Activated naive CD8-positive, alpha-beta T cell treated with anti-CD3 and anti-CD28 coated beads, Interleukin-2, amount 10 ng/mL, durations not matched to agents 7 days and 5 days (primary cell): ENCODE measurements around the gene CXorf49. TPM values are rescaled to one million over a fixed set of nuclear protein-coding genes. Genes with fewer than 3 reads are reported as not detected.
A peak's percentile ranks its signal among the peaks of the same experiment; 100 is the strongest.
"Not testable (repeated sequence)": the region's sequence is repeated elsewhere in the genome, so short reads cannot be mapped to it uniquely, and the experiment has no call there.

Experiments
- ATAC-seq: fragments of 150-1000 bp; cut with Tn5 transposase; one replicate; pipeline ENCODE4 v1.10.0; 2021; ENCODE audit warnings: low read depth, moderate library complexity
- POLR2A ChIA-PET: fragments of 350-600 bp; sonication (Branson Sonifier 250); formaldehyde crosslinking; loops from one replicate; lab custom pipeline; 2021; ENCODE audit warnings: antibody characterized with exemption; lab: Charles Lee
- DNase-seq: peaks from one replicate; pipeline ENCODE4 v3.0.0; 2021
- H3K27ac Mint-ChIP-seq: one replicate; pipeline ENCODE4 v1.8.0; 2022; ENCODE audit warnings: mild to moderate bottlenecking, mixed read lengths
- H3K27me3 Mint-ChIP-seq: one replicate; pipeline ENCODE4 v1.8.0; 2022; ENCODE audit warnings: mild to moderate bottlenecking, moderate library complexity, mixed read lengths
- H3K36me3 Mint-ChIP-seq: one replicate; pipeline ENCODE4 v1.8.0; 2021; ENCODE audit warnings: mild to moderate bottlenecking, mixed read lengths
- H3K4me1 Mint-ChIP-seq: one replicate; pipeline ENCODE4 v1.8.0; 2021; ENCODE audit warnings: mixed read lengths
- H3K4me3 Mint-ChIP-seq: one replicate; pipeline ENCODE4 v1.8.0; 2022; ENCODE audit warnings: mild to moderate bottlenecking, moderate library complexity, mixed read lengths
- H3K9me3 Mint-ChIP-seq: one replicate; pipeline ENCODE4 v1.8.0; 2021; ENCODE audit warnings: mixed read lengths
- total RNA-seq, 2 experiments: library from RNA; stranded (reverse); gene quantifications; one replicate each; pipeline ENCODE4 v1.2.3, GENCODE V29; 2021

The CXorf49 gene
- total RNA-seq, 2 experiments from 2014 or later = not detected

- H3K36me3 Mint-ChIP-seq, H3K27ac Mint-ChIP-seq, H3K4me1 Mint-ChIP-seq, ATAC-seq, DNase-seq, H3K4me3 Mint-ChIP-seq, H3K27me3 Mint-ChIP-seq, POLR2A ChIA-PET, H3K9me3 Mint-ChIP-seq: not testable (repeated sequence)
These were observed 20.4 kb downstream of the CXorf49 start for GRCh38 chrX:71697466-71698298.

GRCh38 chrX:71696641-71697465, 21.2 kb downstream of the CXorf49 start:
- H3K4me3 Mint-ChIP-seq, H3K4me1 Mint-ChIP-seq, DNase-seq, H3K27ac Mint-ChIP-seq, H3K9me3 Mint-ChIP-seq, POLR2A ChIA-PET, H3K27me3 Mint-ChIP-seq, H3K36me3 Mint-ChIP-seq: not testable (repeated sequence)
- peak; percentile 50 for ATAC-seq

- H3K9me3 Mint-ChIP-seq = no peaks in the 10 kb centered on the region
- DNase-seq (no peak), ATAC-seq (no peak)
- H3K27me3 Mint-ChIP-seq = peaks cover 5% of the 10 kb centered on the region
- H3K36me3 Mint-ChIP-seq = no peaks in the 10 kb centered on the region
- H3K4me1 Mint-ChIP-seq = no peaks in the 10 kb centered on the region
- no peak overlapping the region for H3K4me3 Mint-ChIP-seq
- POLR2A ChIA-PET = no interaction called here
- H3K27ac Mint-ChIP-seq = no peak overlapping the region
These were observed 38.4 kb downstream of the CXorf49 start for GRCh38 chrX:71679575-71680207.

- H3K4me3 Mint-ChIP-seq, H3K27me3 Mint-ChIP-seq, H3K36me3 Mint-ChIP-seq, ATAC-seq, H3K4me1 Mint-ChIP-seq, H3K27ac Mint-ChIP-seq, DNase-seq, H3K9me3 Mint-ChIP-seq, POLR2A ChIA-PET: not testable (repeated sequence)
These were observed 40.9 kb downstream of the CXorf49 start for GRCh38 chrX:71677195-71677594.

- DNase-seq, H3K27ac Mint-ChIP-seq, H3K36me3 Mint-ChIP-seq, POLR2A ChIA-PET, H3K27me3 Mint-ChIP-seq, H3K4me1 Mint-ChIP-seq, ATAC-seq, H3K9me3 Mint-ChIP-seq, H3K4me3 Mint-ChIP-seq: not testable (repeated sequence)
These were observed 41.9 kb downstream of the CXorf49 start for GRCh38 chrX:71676068-71676795.

- H3K36me3 Mint-ChIP-seq, H3K4me3 Mint-ChIP-seq, H3K27me3 Mint-ChIP-seq, ATAC-seq, DNase-seq, H3K9me3 Mint-ChIP-seq, POLR2A ChIA-PET, H3K27ac Mint-ChIP-seq: not testable (repeated sequence)
- H3K4me1 Mint-ChIP-seq = peaks cover 13% of the 10 kb centered on the region
These were observed 42.4 kb downstream of the CXorf49 start for GRCh38 chrX:71675636-71676035.

GRCh38 chrX:71671938-71672337, 46.1 kb downstream of the CXorf49 start:
- POLR2A ChIA-PET = no interaction called here
- Mint-ChIP-seq H3K9me3 (no peaks in the 10 kb centered on the region), H3K27ac (no peak overlapping the region), H3K4me3 (no peak overlapping the region), H3K27me3 (peaks cover 5% of the 10 kb centered on the region), H3K4me1 (peaks cover 17% of the 10 kb centered on the region), H3K36me3 (no peaks in the 10 kb centered on the region)
- ATAC-seq (no peak), DNase-seq (no peak)

- H3K9me3 Mint-ChIP-seq = no peaks in the 10 kb centered on the region
- DNase-seq (no peak), ATAC-seq (no peak)
- POLR2A ChIA-PET = no interaction called here
- H3K4me3 Mint-ChIP-seq = peak overlapping the region; percentile 46
- no peaks in the 10 kb centered on the region for H3K36me3 Mint-ChIP-seq
- H3K27me3 Mint-ChIP-seq = peaks cover 5% of the 10 kb centered on the region
- no peak overlapping the region for H3K27ac Mint-ChIP-seq
- peaks cover 17% of the 10 kb centered on the region for H3K4me1 Mint-ChIP-seq
These were observed 46.9 kb downstream of the CXorf49 start for GRCh38 chrX:71671043-71671780.

- H3K9me3 Mint-ChIP-seq, DNase-seq, H3K4me3 Mint-ChIP-seq, H3K36me3 Mint-ChIP-seq, ATAC-seq, POLR2A ChIA-PET, H3K27ac Mint-ChIP-seq, H3K27me3 Mint-ChIP-seq: not testable (repeated sequence)
- peaks cover 17% of the 10 kb centered on the region for H3K4me1 Mint-ChIP-seq
These were observed 48.1 kb downstream of the CXorf49 start for GRCh38 chrX:71669947-71670346.

GRCh38 chrX:71669492-71669891, 48.6 kb downstream of the CXorf49 start:
- ATAC-seq = no peak

GRCh38 chrX:71668248-71668595, 49.9 kb downstream of the CXorf49 start:
- H3K36me3 Mint-ChIP-seq = no peaks in the 10 kb centered on the region
- no peaks in the 10 kb centered on the region for H3K9me3 Mint-ChIP-seq
- peaks cover 19% of the 10 kb centered on the region for H3K4me1 Mint-ChIP-seq
- DNase-seq (no peak), ATAC-seq (no peak)
- H3K27ac Mint-ChIP-seq = no peak overlapping the region
- H3K4me3 Mint-ChIP-seq = no peak overlapping the region
- POLR2A ChIA-PET = no interaction called here
- peaks cover 5% of the 10 kb centered on the region for H3K27me3 Mint-ChIP-seq

More at GRCh38 chrX:71669492-71669891, 48.6 kb downstream of the CXorf49 start:
- peaks cover 17% of the 10 kb centered on the region for H3K4me1 Mint-ChIP-seq
- H3K27ac Mint-ChIP-seq = no peak overlapping the region
- H3K36me3 Mint-ChIP-seq = no peaks in the 10 kb centered on the region
- no peak for DNase-seq
- no peaks in the 10 kb centered on the region for H3K9me3 Mint-ChIP-seq
- POLR2A ChIA-PET = no interaction called here
- no peak overlapping the region for H3K4me3 Mint-ChIP-seq
- peaks cover 5% of the 10 kb centered on the region for H3K27me3 Mint-ChIP-seq

GRCh38 chrX:71667328-71668247, 50.5 kb downstream of the CXorf49 start, which contains the start of gene LOC101059915:
Gene LOC101059915 (plus strand): TSS chrX:71667546.
- Mint-ChIP-seq H3K9me3 (no peaks in the 10 kb centered on the region), H3K36me3 (no peaks in the 10 kb centered on the region), H3K27ac (no peak within 1 kb of the TSS), H3K4me3 (no peak within 1 kb of the TSS), H3K27me3 (peaks cover 3% of the 10 kb centered on the region), H3K4me1 (peaks cover 23% of the 10 kb centered on the region)
- ATAC-seq (no peak), DNase-seq (no peak)
- POLR2A ChIA-PET = no interaction called here
